ENCODE measurements around the gene CLEC18B. TPM values are rescaled to one million over a fixed set of nuclear protein-coding genes. Genes with fewer than 3 reads are reported as not detected.

CLEC18B gene
- 0.16 TPM in 1 of 2 replicates, not detected in the other for total RNA-seq

GRCh38 chr16:74420612-74421481 lies at the start of gene CLEC18B:
CLEC18B (minus strand) TSS chr16:74421478; CDS start chr16:74421270, 208 bp downstream.

Small RNA genes lying within 50 kb of the gene (small RNA-seq; reads per million reads assigned to genes)
- gene AC009053.4 (not detected), gene RF00019 (not detected), gene RNU6-237P (not detected)

Other genes with a start within 250 kb of the CLEC18B start
- 53.2 and 61.7 TPM in 2 replicates for gene PSMD7, start 124.7 kb downstream of the CLEC18B start, total RNA-seq
- 1.1 and 1.2 TPM in 2 replicates for gene NPIPB15, start 45.2 kb downstream of the CLEC18B start, total RNA-seq
- gene GLG1, start 185.6 kb upstream of the CLEC18B start, total RNA-seq = 178 and 203 TPM in 2 replicates
- gene RFWD3, start 245.4 kb upstream of the CLEC18B start, total RNA-seq = 15.2 and 16.4 TPM in 2 replicates

All from hair follicle dermal papilla cell (primary cell).